ENCODE measurements around the gene KCTD16. TPM values are rescaled to one million over a fixed set of nuclear protein-coding genes. Genes with fewer than 3 reads are reported as not detected.

KCTD16 gene
- total and polyA plus RNA-seq, 2 donors (not counting 1 experiment from before 2014, with no cell fraction given), result not detected

DNA sequence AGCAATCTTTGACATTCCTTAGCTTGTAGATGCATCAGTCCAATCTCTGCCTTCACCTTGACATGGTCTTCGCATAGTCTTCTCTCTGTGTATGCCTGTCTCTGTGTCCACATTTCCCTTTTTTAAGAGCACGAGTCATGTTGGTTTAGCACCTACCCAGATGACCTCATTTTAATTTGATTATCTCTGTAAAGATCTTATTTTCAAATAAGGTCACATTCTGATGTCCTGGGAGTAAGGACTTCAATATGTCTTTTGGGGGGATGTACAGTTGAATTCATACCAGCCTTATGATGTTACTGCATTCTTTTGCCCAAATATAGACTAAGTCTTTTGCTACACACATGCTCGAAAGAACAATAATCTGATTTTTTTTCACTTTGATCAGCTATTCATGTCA is 6.9 kb downstream of the KCTD16 start:
- H4K20me1 ChIP-seq (ENCODE audit: control insufficient read depth, insufficient read depth, low read length, poor library complexity, severe bottlenecking), result no peaks in the 10 kb centered on the region
- no peaks in the 10 kb centered on the region for H3K9me3 ChIP-seq (ENCODE audit: control extremely low read depth in 1 of 3, control insufficient read depth in 2 of 3, insufficient read depth in 1 of 3, low read length in 2 of 3)
- POLR2A ChIA-PET, result no interaction called here
- WGBS (ENCODE audit: insufficient coverage), result 90% methylated on average over 2 of the region's 3 CpGs
- no peak overlapping the region for H2AFZ ChIP-seq (ENCODE audit: insufficient read depth, low read depth, low read length, poor library complexity, severe bottlenecking)
- intact Hi-C loops (cut with micrococcal nuclease), result no loop called here
- H3K27ac Mint-ChIP-seq, result no peak overlapping the region
- DNase-seq, result no peak
- H3K79me2 ChIP-seq (ENCODE audit: control insufficient read depth, insufficient read depth, low read length), result no peaks in the 10 kb centered on the region
- no peaks in the 10 kb centered on the region for H3K36me3 ChIP-seq (replicated peaks in 1 of 2; ENCODE audit: control extremely low read depth in 1 of 2, control insufficient read depth in 1 of 2, extremely low read depth in 1 of 2, insufficient read depth in 2 of 2, low read length in 1 of 2)
- H3K4me1 ChIP-seq (ENCODE audit: control insufficient read depth in 2 of 2, insufficient read depth in 2 of 2, low read length in 2 of 2), result no peaks in the 10 kb centered on the region
- peaks cover 6% of the 10 kb centered on the region for H3K27me3 Mint-ChIP-seq
- H3K4me3 Mint-ChIP-seq, result no peak overlapping the region
- no peak overlapping the region for H3K9ac ChIP-seq (ENCODE audit: low read length)
- no peak overlapping the region for H3K4me2 ChIP-seq (replicated peaks; ENCODE audit: low read depth, low read length, poor library complexity, severe bottlenecking)
- no peak overlapping the region for H3K4me3 ChIP-seq (ENCODE audit: control extremely low read depth in 1 of 5, extremely low read depth in 1 of 5, insufficient read depth in 1 of 5, low read depth in 2 of 5, low read length in 4 of 5)
- CTCF ChIA-PET, result interaction anchor here (1.0 kb wide), 1 partner anchor 14 kb away, joined by 3 read pairs; no protein-coding TSS in a partner anchor
- TF ChIP-seq EZH2 (IDR thresholded peaks at IDR 0.05; ENCODE audit: borderline replicate concordance, insufficient read depth, low read depth, low read length, poor library complexity, severe bottlenecking) (no peak), CTCF (IDR thresholded peaks at IDR 0.05) (no peak)
- no peaks in the 10 kb centered on the region for H3K9me3 Mint-ChIP-seq (ENCODE audit: insufficient read depth)
- no peak overlapping the region for H3K27ac ChIP-seq (ENCODE audit: low read length in 2 of 2)
- no peaks in the 10 kb centered on the region for H3K4me1 Mint-ChIP-seq
- no peak for ATAC-seq (ENCODE audit: low read depth)
- H3K27me3 ChIP-seq (replicated peaks in 1 of 4; ENCODE audit: control extremely low read depth in 1 of 4, control insufficient read depth in 3 of 4, insufficient read depth in 4 of 4, low read length in 3 of 4), result no peaks in the 10 kb centered on the region

DNA sequence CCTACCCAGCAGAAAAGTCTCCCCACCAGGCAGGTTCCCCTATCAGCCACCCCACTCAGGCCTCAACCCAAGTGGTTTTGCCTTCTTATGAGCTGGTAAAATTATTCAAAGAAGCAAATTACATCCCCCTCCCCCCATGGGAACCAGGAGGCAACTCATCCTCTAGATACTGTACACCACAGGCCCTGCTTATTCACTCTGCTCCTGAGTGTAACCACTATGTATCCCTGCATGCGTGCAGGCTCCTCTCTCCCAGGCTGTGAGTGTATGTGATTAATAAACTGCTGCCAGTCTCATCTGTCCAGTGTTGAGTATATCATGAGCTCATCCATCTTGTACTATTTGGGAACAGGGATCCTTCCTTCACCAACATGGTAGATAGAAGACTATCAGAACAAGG is 8.6 kb downstream of the KCTD16 start:
- H3K9me3 Mint-ChIP-seq (ENCODE audit: insufficient read depth), result no peaks in the 10 kb centered on the region
- Histone ChIP-seq H2AFZ (ENCODE audit: insufficient read depth, low read depth, low read length, poor library complexity, severe bottlenecking) (no peak overlapping the region), H3K27me3 (replicated peaks in 1 of 4; ENCODE audit: control extremely low read depth in 1 of 4, control insufficient read depth in 3 of 4, insufficient read depth in 4 of 4, low read length in 3 of 4) (no peaks in the 10 kb centered on the region), H3K4me3 (ENCODE audit: control extremely low read depth in 1 of 5, extremely low read depth in 1 of 5, insufficient read depth in 1 of 5, low read depth in 2 of 5, low read length in 4 of 5) (no peak overlapping the region), H3K4me1 (ENCODE audit: control insufficient read depth in 2 of 2, insufficient read depth in 2 of 2, low read length in 2 of 2) (no peaks in the 10 kb centered on the region), H4K20me1 (ENCODE audit: control insufficient read depth, insufficient read depth, low read length, poor library complexity, severe bottlenecking) (no peaks in the 10 kb centered on the region), H3K9ac (ENCODE audit: low read length) (no peak overlapping the region), H3K9me3 (ENCODE audit: control extremely low read depth in 1 of 3, control insufficient read depth in 2 of 3, insufficient read depth in 1 of 3, low read length in 2 of 3) (no peaks in the 10 kb centered on the region), H3K36me3 (replicated peaks in 1 of 2; ENCODE audit: control extremely low read depth in 1 of 2, control insufficient read depth in 1 of 2, extremely low read depth in 1 of 2, insufficient read depth in 2 of 2, low read length in 1 of 2) (no peaks in the 10 kb centered on the region), H3K27ac (ENCODE audit: low read length in 2 of 2) (no peak overlapping the region), H3K4me2 (replicated peaks; ENCODE audit: low read depth, low read length, poor library complexity, severe bottlenecking) (no peak overlapping the region), H3K79me2 (ENCODE audit: control insufficient read depth, insufficient read depth, low read length) (no peaks in the 10 kb centered on the region)
- H3K27ac Mint-ChIP-seq, result no peak overlapping the region
- ATAC-seq (ENCODE audit: low read depth), result no peak
- DNase-seq, result no peak
- no peak overlapping the region for H3K4me3 Mint-ChIP-seq
- ChIA-PET CTCF (interaction anchor here (1.0 kb wide), 1 partner anchor 13 kb away, joined by 3 read pairs; no protein-coding TSS in a partner anchor), POLR2A (no interaction called here)
- H3K4me1 Mint-ChIP-seq, result no peaks in the 10 kb centered on the region
- intact Hi-C loops (cut with micrococcal nuclease), result no loop called here
- TF ChIP-seq EZH2 (IDR thresholded peaks at IDR 0.05; ENCODE audit: borderline replicate concordance, insufficient read depth, low read depth, low read length, poor library complexity, severe bottlenecking) (no peak), CTCF (IDR thresholded peaks at IDR 0.05) (no peak)
- H3K27me3 Mint-ChIP-seq, result no peaks in the 10 kb centered on the region
- no CpG with 5 or more reads among the region's 1 CpG for WGBS (ENCODE audit: insufficient coverage)
